HG03095 (cell line): Measurements from ENCODE around the gene SAMMSON.

Source experiments
- ATAC-seq: cut with Tn5 transposase; IDR thresholded peaks from one replicate; pipeline ENCODE4 v1.9.1; 2021; ENCODE audit warnings: moderate library complexity; ENCODE audit not compliant: unreplicated experiment

SAMMSON gene

DNA sequence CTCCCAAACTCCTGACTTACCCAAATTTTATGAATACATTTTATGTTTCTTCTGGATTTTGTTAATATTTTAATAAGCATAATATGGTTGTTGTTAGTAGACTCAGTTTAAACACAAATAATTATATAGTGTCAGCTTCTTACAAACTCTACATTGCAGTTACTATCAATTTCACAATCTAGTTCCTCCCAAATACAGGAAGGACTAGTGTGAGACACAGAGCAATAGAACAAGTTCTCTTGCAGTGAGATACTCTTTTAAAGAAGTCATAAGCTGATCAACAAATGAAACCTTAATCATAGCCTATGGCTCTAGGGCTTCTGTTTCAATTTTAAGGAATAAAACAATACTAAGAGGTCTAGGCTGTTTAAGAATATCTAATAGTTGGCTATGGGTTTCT lies 86.1 kb downstream of the SAMMSON start:
- no peak for ATAC-seq

GRCh38 chr3:70086336-70086735 lies 86.8 kb downstream of the SAMMSON start:
- ATAC-seq: no peak

DNA sequence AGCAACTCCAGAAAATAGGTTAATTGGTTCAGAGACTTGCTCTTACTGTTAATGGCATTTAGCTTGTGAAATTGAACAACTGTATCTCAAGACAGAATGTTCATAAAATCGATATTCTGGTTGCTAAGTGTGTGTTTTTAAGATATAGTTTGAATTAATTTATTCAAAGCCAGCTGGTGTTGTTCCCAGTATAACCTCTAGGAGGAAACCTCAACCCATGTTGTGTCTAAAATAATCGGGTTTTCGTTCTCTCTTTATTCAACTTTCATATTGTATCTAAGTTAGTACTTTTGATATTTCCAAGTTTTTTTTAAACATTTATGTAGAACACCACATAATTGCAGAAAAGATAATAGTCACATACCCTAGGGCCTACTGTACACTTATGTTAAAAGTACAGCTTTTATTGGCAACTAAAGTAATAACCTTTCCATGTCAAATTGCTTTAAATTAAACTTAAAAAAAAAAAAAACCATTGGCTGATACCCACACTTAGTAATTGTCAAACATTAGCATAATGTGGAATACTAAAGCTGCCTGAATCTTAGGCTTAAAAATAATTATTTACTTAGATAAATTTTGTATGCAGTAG lies 90.9 kb downstream of the SAMMSON start:
- ATAC-seq: no peak

DNA sequence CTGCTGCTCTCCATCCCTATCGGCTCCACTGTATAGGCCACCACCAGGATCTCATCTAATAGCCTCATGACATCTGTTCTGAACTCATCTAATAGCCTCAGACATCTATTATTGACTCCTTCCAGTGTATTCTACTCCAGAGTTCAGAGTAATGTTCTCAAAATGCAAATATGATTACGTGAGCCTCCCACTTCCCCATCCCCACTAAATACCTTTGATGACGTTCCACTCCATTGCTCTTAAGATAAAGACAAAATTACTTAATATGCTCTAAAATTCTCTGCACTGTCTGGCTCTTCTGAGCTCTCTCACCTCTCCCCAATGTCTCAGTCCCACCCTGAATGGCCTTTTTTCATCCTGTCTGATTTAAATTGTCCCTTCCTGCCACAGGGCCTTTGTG lies 94.7 kb downstream of the SAMMSON start:
- ATAC-seq: no peak

GRCh38 chr3:70095260-70095659 lies 95.7 kb downstream of the SAMMSON start:
- ATAC-seq: no peak

GRCh38 chr3:70096376-70097066 lies 97.0 kb downstream of the SAMMSON start:
- peak; percentile 97 for ATAC-seq

DNA sequence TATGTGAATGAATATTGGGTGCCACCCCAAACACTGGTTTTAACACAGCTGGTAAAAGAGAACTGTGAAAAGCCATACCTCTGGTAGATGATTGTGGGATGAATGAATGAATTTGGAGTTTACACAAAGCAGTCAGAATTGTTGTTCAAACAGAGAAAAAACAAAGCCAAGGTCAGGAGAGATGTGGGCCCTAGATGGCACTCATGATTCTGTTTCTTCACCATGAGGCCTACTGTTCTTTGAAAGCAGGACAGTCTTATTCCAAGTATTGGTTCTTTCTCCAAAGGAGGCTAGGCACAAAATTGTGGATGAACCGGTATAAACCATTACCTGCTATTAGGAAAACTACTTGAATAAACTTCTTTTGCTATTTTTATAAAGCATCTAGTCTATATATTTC lies 97.6 kb downstream of the SAMMSON start:
- no peak for ATAC-seq

- ATAC-seq: no peak
These were observed 108.5 kb downstream of the SAMMSON start for GRCh38 chr3:70108072-70108471.

DNA sequence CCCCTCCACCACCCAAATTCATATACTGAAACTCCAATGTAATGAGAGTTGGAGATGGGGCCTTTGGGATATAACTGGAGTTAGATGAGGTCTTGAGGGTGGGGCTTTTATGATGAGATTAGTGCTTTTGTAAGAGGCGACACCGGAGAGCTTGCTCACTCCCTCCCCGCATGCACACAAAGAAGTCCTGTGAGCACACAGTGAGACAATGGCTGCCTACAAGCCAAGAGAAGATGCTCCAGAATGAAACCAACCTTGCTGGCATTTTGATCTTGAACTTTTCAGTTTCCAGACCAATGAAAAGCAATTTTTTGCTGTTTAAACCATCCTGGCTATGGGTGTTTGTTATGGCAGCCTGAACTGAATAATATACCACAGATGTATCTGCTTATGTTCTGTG lies 109.0 kb downstream of the SAMMSON start:
- no peak for ATAC-seq

DNA sequence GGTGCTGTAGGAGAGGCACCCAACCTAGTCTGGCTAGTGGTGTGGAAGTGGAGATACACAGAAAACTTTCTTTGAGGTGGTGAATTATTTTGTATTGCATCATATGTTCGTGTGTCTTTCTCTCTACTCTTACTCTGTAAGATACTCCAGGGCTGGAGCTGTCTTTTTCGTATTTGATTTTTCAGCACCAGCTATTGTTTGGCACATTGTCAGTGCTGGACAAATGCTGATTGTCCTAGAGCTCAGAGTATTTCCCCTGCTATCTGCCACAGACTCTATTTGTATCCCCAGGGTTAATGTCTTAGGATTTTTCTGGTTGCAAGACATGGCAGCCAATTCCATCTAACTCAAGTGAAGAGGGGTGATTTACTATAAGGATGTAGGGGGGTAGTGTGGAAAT lies 110.5 kb downstream of the SAMMSON start:
- ATAC-seq: no peak

- ATAC-seq: no peak
These were observed 111.9 kb downstream of the SAMMSON start for GRCh38 chr3:70111411-70111810.

DNA sequence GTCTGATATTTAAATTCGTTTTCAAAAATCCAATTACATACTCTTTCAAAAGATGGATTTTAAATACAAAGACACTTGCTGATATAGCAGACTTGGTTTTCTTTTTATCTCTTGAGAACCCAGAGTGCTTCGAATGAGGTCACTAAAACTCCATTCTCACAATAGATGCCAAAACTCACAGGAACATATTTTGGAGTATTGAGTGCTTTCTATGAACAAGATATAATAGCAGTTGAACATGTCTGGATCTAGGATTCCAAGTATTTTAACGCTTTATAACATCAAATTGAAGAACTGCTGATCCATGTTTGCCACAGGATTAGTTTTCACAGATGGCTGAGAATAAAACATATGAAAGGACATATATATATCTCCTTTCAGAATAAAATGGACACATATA lies 113.2 kb downstream of the SAMMSON start:
- no peak for ATAC-seq

DNA sequence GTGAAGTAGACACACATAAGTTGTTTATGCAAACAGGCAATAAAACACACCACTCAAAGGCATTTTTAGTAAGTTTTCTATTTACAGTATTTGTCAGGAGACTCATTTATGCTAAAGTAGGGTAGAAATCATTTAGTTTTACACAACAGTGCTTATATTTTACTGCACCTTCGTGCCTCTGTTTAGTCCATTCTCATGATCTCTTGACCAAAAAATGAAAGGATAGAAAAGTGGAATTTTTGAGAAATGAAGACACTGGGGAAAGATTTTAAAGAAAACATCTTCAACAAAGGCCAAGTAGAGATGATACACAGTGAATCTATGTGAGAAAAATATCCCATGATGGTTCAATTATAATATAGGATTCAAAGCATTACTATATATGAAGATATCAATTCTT lies 114.9 kb downstream of the SAMMSON start:
- ATAC-seq: no peak

DNA sequence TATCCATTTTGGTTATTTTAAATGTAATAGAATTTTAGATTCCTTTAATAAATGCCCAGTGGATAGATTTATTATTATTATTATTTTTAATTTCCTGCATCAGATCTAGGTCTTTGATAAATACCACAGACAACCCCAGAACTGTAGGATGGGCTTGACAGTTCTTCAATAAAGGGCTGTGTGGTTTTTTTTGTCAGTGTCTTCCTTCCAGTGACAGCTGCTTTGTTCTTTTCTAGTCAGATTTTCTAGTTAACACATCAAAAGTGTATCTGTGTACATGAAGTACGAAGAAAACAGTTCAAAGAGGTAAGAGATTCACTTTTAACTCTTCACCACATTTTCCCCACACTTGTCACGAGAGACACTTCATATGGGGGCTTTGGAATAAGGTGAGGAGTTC lies 120.3 kb downstream of the SAMMSON start:
- ATAC-seq: no peak
